Measurements from ENCODE around the gene LHFPL6. TPM values are rescaled to one million over a fixed set of nuclear protein-coding genes. Genes with fewer than 3 reads are reported as not detected.

LHFPL6 gene
- total RNA-seq, 4 donors from 2014 or later = 12.8 to 27.3 (median 22.5) TPM

DNA sequence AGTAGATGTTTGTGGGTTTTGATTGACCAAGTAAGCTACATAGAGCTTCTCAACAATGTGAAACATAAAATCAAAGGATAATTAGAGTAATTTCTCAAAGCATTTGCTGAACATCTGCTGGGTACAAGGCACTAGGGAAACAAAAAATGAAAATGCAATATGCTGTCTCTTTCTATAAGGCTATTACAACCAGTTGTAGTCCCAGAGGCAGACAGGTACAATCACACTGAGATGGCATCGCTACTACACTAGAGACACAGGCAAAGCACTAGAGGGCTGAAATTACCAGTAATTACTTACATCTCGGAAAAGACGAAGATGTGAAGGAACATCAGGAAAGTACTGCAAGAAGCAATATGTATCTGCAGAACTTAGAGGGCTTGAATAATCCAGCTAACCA is 133.3 kb downstream of the LHFPL6 start:
- DNase-seq (ENCODE audit: low spot score in 2 of 2) = no peak
- intact Hi-C loops (cut with DNase I; ENCODE audit: low total_unique reads) = no loop called here
- 92 to 93% methylated on average over 3 of the region's 3 CpGs for WGBS, 2 donors
- no peak overlapping the region for H3K4me3 ChIP-seq (ENCODE audit: low read depth, poor library complexity, severe bottlenecking)
- TF ChIP-seq, protein P1, sequence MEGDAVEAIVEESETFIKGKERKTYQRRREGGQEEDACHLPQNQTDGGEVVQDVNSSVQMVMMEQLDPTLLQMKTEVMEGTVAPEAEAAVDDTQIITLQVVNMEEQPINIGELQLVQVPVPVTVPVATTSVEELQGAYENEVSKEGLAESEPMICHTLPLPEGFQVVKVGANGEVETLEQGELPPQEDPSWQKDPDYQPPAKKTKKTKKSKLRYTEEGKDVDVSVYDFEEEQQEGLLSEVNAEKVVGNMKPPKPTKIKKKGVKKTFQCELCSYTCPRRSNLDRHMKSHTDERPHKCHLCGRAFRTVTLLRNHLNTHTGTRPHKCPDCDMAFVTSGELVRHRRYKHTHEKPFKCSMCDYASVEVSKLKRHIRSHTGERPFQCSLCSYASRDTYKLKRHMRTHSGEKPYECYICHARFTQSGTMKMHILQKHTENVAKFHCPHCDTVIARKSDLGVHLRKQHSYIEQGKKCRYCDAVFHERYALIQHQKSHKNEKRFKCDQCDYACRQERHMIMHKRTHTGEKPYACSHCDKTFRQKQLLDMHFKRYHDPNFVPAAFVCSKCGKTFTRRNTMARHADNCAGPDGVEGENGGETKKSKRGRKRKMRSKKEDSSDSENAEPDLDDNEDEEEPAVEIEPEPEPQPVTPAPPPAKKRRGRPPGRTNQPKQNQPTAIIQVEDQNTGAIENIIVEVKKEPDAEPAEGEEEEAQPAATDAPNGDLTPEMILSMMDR (IDR thresholded peaks at IDR 0.05) = no peak
- no peak for TF ChIP-seq POLR2A (IDR thresholded peaks at IDR 0.05)

DNA sequence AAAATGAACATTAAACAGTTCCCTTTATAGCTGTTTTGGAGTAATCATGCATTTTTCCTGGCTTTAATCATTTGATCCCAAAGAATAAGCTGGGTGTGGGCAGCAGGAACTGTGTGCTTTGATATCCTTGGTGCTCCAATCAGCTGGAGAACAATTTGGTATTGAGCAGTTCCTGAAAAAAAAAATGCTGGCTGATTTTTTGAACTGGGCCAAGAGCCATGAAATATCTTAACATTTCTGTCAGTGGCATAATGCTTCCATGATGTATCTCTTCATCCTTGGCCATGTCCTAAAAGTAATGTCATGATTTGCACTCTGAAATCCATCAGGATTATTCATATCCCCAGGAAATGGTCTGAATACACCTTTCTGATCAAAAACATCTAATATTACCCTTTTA is 134.7 kb downstream of the LHFPL6 start:
- DNase-seq (ENCODE audit: low spot score in 2 of 2) = no peak
- intact Hi-C loops (cut with DNase I; ENCODE audit: low total_unique reads) = no loop called here
- TF ChIP-seq, protein P1 (IDR thresholded peaks at IDR 0.05) = no peak
- TF ChIP-seq POLR2A (IDR thresholded peaks at IDR 0.05) = no peak

DNA sequence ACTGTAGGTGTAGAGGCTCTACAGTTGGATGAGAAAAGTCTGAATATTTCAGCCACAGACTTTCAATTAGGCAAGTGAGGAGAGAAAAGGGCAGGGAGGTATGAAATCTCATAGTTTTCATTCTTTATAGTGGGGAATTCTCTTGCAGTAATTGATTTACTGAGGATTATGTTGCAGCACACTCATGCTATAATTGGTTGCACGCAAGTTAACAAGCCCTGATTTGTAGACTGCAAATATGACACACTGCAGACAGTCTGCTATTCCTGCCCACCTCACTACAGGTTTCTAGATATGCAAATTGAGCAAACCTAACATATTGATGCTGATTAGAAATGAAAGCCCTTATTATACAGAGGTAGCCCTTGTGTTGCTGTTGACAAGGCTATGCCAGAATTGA is 139.4 kb downstream of the LHFPL6 start:
- 88 to 96% methylated on average over 1 of the region's 1 CpG for WGBS, 2 donors
- TF ChIP-seq, protein P1 (IDR thresholded peaks at IDR 0.05) = no peak
- TF ChIP-seq POLR2A (IDR thresholded peaks at IDR 0.05) = no peak
- intact Hi-C loops (cut with DNase I; ENCODE audit: low total_unique reads) = no loop called here
- no peak for DNase-seq (ENCODE audit: low spot score in 2 of 2)
- no peak overlapping the region for H3K4me3 ChIP-seq (ENCODE audit: low read depth, poor library complexity, severe bottlenecking)

More for the DNA sequence above, 134.7 kb downstream of the LHFPL6 start:
- H3K4me3 ChIP-seq (ENCODE audit: low read depth, poor library complexity, severe bottlenecking) = no peak overlapping the region

DNA sequence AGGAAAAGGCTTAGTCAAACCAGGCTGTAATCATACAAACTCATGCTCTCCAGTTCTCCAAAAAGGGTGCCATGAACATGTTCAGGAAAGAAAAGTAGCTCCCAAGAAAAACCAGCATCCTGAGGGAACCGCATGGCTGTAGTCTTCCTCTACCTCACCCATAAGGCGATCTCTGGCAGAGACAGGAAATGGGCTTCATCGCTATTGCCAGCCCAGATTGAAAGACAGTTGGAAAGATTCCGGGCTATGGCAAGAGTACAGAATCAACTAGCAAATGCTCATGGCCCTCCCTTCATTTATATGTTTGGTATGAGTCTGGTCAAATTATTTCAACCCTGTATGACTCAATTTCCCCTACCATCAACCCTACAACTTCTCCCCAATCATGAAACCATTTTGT is 140.1 kb downstream of the LHFPL6 start:
- TF ChIP-seq, protein P1 (IDR thresholded peaks at IDR 0.05) = no peak
- TF ChIP-seq POLR2A (IDR thresholded peaks at IDR 0.05) = no peak
- intact Hi-C loops (cut with DNase I; ENCODE audit: low total_unique reads) = no loop called here
- WGBS, 2 donors = 98% methylated on average over 4 of the region's 4 CpGs
- no peak for DNase-seq (ENCODE audit: low spot score in 2 of 2)
- no peak overlapping the region for H3K4me3 ChIP-seq (ENCODE audit: low read depth, poor library complexity, severe bottlenecking)

DNA sequence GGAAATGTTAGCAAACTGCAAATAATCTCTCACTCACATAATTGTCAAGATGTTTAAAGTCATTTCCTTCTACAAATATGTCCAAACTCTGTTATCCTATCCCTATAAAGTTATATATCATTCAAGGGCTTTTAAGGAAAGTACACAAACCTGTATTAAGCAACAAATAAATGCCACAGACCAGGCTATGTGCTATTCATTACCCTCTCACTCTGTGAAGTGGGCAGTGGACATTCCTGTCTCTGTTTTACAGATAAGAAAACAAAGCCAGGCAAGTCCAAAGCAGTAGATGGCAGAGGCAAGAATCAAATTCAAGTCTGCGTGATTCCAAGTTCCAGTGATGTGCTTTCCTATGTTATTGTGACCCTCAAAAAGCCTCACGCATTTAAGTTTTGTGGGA is 140.6 kb downstream of the LHFPL6 start:
- H3K4me3 ChIP-seq (ENCODE audit: low read depth, poor library complexity, severe bottlenecking) = no peak overlapping the region
- 74 to 84% methylated on average over 2 of the region's 2 CpGs for WGBS, 2 donors
- intact Hi-C loops (cut with DNase I; ENCODE audit: low total_unique reads) = no loop called here
- no peak for DNase-seq (ENCODE audit: low spot score in 2 of 2)
- TF ChIP-seq, protein P1 (IDR thresholded peaks at IDR 0.05) = no peak
- TF ChIP-seq POLR2A (IDR thresholded peaks at IDR 0.05) = no peak

DNA sequence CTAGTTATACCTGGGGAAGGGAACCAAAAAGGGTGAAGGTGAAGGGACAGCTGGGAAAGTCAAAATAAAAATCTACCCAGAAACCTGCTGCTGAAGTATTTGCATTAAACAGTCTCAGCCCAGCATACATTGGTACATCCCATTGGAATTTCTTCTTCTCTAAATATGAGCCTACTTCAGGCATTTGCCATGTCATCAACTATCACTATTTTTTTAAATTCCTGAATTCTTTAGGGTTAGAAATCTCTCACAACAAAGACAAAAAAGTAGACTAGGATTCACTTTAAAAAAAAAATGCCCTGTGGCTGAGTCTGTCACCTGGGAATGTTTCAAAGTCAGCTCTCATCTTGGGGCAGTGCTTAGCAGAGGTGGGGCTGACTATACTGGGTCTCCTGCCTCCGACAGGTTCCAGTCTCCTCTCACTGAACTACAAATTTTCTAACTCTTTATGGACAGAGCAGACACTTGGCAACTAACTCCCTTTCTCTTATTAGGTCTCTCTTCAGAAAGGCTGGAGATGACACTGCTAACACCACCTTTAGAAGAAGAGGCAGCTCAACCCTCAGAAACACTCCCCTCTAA is 141.2 kb downstream of the LHFPL6 start:
- no peak for DNase-seq (ENCODE audit: low spot score in 2 of 2)
- WGBS, 2 donors = 90 to 93% methylated on average over 1 of the region's 1 CpG
- intact Hi-C loops (cut with DNase I; ENCODE audit: low total_unique reads) = no loop called here
- TF ChIP-seq, protein P1 (IDR thresholded peaks at IDR 0.05) = no peak
- TF ChIP-seq POLR2A (IDR thresholded peaks at IDR 0.05) = no peak
- no peak overlapping the region for H3K4me3 ChIP-seq (ENCODE audit: low read depth, poor library complexity, severe bottlenecking)
